GM21619 (cell line): ENCODE results near the gene ZNF148.

Experiments
- ATAC-seq: cut with Tn5 transposase; IDR thresholded peaks from one replicate; pipeline ENCODE4 v1.9.1; 2021; ENCODE audit not compliant: unreplicated experiment

ZNF148 gene

DNA sequence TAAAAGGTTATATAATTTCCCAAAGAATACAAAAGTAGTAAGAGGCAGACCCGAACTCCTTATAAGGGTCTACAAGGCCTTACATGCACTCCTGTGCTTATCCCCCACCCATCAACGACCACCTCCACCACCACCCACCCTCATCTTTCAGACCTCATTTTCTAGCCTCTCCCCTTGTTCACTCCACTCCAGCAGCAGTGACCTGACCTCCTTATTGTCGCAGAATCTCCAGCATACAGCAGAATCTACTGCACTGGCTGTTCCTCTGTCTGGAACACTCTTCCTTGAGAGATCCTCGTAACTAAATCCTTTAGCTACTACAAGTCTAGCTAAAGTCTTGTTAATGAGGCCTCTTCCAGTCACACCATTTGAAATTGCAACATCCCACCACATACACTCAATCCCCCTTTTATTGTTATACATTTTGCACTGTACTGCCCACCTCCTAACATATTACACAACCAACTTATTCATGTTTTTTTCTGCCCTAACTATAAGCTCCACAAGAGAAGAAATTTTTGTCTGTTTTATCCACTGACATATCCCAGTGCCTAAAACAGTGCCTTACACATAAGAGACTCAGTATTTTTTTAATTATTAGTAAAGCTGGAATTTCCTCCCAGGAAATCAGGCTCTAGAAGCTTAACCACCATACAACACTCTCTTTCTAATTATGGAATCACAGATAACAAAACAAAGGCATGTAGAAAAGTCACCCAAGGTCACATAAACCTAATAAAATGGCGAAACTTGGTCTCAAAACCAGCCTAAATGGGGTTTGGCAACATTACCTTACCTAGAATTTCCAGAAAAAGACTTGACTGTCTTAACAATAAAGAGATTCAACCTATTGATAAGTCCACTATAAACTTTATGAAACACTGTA, 40.2 kb downstream of the ZNF148 start:
- no peak for ATAC-seq

DNA sequence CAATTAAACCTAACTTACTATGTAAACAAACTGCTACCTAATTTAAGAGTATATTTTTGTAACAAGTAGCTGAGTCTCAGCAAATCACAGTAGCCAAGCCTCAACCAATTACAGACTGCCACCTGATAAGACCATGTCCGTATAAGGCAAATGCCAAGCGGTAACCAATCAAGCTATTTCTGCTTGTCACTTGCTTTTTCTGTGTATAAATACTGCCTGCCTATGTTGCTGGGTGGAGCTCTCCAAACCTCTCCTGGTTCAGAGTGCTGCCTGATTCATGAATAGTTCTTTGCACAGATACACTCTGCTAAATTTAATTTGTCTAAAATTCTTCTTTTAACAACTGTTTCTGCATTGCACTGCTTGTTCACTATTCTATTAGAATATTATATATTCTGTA, 42.6 kb downstream of the ZNF148 start:
- no peak for ATAC-seq

DNA sequence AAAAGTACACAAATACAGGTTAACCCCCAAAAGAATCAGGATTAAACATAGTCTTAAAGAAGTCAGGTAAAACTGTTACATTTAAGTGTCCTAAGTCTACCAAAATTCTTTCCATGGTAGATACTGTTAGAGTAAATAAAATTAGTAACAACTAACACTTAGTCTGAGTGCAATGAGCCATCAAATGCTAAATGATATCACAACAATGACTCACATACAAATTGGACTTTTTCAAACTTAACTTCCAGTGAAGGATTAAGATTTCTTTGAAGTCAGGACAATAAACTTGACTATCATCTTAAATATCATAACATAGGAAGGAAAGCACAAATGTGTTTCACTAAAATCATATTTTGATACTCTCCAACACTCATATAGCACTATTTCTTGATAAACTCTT, 43.9 kb downstream of the ZNF148 start:
- no peak for ATAC-seq

DNA sequence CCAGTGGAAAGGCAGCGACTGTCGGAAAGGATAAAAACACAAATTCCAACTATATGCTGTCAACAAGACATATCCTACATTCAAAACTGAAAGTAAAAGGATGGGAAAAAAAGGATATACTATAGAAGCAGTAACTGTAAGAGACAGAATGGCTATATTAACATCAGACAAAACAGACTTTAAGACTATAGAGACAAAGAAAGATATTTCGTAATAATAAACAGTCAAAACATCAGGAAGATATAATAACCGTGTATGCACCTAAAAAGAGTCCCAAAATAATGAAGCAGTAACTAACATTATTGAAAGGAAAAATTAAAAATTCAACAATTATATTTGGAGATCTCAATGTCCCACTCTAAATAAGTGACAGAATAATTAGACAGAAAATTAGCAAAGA, 48.2 kb downstream of the ZNF148 start:
- no peak for ATAC-seq

DNA sequence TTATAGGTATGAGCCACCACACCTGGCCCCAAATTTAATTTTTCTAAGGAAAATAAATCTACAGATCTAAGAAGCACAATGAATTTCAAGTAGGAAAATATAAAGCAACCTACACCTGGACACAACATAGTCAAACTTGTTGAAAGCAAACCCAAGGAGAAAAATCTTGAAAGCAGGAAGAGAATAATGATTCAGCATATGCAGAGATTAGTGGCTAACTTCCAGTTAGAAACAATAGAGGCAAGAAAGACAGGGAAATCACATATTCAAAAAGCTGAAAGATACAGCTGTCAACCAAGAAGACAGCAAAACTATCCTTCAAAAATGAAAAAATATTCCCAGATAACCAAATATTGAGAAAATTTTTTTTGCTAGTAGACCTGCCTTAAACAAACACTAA, 49.4 kb downstream of the ZNF148 start:
- ATAC-seq, result no peak

DNA sequence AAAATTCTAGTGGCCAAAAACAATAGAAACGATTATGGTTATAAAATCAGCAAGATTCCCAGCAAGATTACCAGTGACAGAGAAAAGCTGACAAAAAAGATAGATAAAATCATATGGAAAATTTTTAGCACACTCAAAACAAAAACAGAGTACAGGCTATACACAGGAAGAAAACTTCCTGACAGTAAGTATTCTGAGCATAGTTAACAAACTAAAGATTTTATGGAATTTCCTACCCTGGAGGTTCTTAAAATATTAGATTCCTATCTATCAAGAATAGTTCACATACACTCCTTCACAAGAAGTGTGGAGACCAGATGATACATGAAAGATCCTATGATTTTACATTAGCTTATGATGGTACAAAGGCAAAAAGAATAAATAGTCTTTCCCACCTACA, 50.8 kb downstream of the ZNF148 start:
- no peak for ATAC-seq

DNA sequence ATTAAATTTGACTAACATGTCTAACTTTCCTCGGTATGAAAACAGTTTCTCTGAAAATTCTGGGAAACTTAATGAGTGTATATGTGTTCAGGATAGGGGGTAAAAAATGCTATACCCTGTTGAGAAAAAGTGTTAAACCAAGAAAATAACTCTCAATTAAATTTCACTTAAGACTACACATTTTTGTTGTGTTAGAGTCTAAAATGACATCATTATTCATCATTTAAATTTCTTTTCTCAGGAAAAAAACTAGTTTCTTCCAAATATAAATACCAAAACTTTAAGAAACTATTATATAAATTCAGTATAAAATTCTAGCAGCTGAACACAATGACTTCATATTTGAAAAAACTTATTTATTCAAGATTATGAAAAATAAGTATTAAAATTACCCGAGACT, 52.2 kb downstream of the ZNF148 start:
- no peak for ATAC-seq

DNA sequence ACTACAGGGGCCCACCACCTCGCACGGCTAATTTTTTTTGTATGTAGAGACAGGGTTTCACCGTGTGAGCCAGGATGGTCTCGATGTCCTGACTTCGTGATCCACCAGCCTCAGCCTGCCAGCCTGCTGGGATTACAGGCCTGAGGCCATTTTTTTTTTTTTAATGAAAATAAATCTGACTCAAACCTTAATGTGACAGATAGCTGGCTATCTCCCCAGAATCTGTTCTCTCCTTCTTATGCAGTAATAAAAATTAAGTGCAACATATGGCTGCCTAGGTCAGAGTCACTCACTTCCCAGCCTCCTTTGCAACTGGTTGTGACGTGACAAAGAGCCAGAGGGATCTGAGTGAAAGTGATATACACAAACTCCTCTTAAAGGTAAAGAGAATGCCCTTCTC, 53.0 kb downstream of the ZNF148 start:
- ATAC-seq, result no peak

DNA sequence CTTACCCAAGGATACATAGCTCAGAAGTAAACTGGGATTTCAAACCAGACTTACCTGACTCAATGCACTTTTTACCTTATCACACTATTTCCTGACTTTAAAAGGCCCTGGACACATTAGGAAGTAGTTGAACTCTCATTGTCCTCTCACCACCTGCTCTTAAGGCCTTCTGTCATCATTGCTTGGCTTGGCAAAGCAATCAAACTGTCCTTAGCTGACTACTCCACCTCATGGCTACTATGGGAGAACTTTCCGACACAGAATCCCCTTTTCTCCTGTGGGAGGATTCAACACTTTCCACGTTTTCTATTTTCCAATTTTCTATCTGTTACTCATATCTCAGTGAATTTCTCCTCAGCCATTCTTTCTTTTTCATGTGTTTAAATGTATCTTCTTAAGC, 55.4 kb downstream of the ZNF148 start:
- no peak for ATAC-seq

DNA sequence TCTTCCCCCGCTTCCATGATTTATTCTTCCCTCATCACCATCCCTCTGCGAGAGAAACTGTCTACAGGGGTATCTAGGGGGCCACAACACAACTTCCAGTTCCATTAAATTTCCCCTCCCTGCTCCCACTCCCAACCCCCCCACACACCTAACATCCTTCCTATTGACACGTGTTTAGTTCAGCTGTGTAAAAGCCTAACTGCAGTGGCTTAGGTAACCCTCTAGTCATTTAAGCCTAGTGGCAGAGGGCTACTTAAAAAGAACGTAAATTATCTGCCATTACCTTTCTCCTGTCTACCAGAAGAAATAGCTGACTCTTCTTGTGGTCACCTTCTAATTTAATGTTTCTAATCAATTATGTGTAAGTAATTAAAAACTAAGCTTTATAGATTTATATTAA, 56.3 kb downstream of the ZNF148 start:
- no peak for ATAC-seq

DNA sequence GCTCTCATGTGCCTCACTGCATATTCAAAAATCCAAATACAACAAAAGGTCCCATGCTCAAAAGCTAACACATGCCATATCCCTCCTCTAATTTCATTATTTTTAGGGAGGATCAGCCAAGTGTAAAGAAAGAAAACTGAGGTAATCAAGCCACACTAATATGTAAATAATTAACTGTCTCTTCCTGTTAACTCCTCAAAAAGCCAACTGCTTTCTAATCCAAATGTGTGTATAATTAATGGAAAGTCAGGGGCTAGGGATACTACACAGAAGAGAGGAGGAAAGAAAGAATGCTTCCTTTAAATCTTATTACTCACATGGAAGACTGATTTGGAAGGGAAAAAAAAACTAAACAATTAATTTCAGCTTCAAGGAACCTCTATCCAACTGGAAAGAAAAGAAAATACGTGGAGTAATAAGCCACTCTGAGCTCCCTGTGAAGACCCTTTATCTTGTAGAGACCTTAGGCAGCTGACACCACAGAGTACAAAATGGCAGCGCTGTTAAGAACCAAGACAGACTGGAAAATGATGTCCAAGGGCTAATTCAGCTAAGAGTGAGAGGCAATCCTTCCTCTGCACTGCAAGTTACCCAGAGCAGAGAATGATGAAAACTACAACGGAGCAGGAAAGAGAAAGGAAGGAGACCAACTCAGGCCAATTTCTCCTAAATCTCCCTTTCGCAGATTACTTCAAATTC, 56.8 kb downstream of the ZNF148 start:
- ATAC-seq, result no peak

DNA sequence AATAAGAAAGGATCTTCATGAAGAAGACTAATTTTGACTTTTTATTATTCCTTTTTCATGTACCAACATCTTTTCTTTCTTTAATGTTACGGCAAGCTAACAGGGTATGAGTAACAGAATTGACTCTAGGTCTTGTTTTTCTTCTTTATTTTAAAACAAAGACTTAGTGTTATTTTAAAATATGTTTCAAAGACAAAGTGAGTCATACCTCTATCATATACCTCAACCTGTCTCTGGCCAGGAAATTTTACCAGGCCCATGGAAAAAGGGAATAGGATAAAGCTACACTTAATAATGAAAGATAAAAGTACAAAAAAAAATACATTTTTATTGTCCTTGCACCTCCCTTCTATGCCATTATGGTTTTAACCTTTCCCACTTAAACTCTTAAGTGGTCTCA, 57.4 kb downstream of the ZNF148 start:
- ATAC-seq, result no peak

DNA sequence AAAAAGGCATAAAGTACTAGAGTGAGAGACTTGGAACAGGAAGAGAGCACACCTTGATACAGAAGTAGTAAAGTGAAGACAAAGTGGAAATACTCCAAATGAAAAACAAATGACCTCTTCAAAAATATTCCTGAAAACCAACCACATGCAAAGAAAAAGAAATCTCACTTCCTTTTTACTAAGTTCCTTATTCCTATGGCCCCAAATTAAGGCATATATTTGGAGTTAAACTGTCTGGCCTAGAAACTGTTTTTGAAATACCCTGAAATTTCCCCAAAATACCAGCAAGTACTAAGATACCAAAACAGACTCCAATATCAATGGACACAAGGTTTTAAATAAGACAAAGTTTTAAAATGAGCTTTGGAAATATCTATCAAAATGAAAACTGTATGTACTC, 58.2 kb downstream of the ZNF148 start:
- no peak for ATAC-seq

DNA sequence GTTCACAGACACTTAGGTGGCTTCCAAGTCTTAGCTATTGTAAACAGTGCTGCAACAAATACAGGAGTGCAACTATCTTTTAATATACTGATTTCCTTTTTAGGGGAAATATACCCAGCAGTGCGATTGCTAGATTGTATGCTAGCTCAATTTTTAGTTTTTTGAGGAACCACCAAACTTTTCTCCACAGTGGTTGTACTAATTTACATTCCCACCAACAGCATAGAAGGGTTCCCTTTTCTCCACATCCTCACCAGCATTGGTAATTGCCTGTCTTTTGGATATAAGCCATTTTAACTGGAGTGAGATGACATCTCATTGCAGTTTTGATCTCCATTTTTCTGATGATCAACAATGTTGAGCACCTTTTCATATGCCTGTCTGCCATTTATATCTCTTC, 58.9 kb downstream of the ZNF148 start:
- ATAC-seq, result no peak

DNA sequence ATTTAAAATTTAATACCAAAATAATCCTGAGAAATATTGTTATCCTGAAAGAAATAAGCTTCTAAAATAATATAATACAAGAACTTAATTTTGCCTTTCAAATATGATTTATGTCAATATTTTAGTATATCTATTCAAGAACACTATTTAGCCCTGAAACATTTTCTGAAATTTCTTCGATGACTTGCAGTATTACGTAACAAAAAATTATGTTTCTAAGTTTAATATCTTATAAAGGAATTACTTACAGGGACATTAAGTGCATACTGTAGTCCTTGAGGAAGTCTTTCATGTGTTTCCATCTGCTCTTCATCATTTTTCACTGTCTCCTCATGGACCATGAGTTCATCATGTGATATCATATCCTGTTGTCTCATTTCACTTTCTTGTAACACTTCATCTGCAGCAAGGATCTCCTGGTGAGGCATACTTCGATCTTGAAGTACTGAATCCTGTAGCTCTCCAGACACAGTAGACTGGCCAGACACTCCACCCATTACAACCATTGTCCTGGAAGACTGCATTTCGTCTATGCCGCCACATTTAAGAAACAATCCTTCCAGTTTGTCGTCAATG, 62.0 kb downstream of the ZNF148 start:
- no peak for ATAC-seq

DNA sequence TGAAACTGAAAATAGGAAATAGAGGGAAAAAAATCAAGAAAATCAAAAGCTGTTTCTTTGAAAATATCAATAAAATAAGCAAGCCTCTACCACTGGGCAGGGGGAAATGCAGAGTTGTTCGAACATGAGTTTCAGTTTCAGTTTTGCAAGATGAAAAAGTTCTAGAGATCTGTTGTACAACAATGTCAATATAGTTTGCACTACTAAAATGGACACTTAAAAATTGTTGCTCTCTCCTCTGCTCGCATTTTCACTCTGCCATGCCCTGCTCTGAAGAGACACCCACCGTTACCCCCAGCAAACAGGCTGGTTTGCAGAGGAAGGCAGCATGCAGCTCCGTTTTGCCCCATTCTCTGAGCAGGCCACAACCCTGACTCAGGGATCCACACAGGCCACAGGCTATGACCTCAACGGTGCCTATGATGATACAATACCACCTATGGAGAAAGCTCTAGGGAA, 64.5 kb downstream of the ZNF148 start:
- no peak for ATAC-seq

DNA sequence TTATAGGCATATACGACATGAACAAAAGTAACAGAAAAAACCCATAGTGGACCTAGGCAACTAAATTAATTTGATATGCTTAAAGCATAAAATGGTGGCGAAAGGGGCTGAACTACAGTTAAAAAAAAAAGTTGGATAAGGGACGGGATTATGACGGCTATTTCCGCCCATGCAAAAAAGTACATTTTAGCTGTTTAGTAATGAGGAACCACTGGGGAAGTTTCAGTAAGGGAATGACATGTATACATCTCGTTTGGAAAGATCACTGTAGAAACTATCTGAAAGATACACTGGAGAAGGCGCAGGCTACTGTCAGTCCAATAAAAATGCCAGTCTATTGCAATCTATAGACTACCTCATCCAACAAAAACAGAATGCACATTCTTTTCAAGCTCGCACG, 65.6 kb downstream of the ZNF148 start:
- no peak for ATAC-seq

DNA sequence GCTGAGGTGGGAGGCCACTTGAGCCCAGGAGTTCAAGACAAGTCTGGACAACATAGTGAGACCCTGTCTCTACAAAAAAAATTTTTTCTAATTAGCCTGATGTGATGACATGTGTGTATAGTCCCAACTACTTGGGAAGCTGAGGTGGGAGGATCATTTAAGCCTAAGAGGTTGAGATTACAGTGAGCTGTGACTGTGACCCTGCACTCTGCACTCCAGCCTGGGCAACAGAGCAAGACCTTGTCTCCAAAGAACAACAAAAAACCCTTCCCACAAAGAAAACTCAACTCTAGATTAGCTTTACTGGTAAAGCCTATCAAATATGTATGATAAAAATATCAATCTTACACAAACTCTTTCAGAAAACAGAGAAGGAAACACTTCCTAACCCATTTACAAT, 68.5 kb downstream of the ZNF148 start:
- no peak for ATAC-seq

DNA sequence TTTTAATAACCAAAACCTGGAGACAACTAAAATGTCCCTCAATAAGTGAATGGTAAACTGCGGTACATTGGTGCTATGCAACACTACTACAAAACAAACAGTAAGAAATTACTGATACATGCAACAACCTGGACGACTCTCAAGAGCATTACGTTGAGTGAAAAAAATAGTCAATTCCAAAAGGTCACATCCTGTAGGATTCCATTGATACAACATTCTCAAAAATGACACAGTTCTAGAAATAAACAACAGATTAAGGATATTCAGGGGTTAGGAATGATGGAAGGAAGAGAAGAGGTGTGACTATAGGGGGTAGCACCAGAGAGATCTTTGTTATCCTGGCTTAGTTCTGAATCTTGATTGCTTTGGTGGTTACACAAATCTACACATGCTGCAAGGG, 72.2 kb downstream of the ZNF148 start:
- ATAC-seq, result no peak

DNA sequence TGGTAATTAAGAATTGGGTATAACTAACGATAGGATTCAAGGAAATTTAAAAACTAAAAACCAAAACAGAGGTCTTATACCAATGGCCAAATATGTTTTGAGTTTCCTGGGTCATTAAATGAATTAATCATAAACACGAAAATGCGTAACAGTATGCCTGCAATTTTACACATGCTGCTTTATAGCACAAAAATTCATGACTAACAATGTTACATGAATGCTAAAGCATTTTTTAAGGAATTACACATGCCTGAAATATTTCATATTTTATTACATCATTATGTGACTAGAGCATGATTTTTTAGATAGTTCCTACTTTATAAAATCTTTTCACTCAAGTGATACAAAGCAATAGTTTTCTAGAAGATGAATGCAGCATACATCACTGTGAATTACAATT, 74.7 kb downstream of the ZNF148 start:
- no peak for ATAC-seq

DNA sequence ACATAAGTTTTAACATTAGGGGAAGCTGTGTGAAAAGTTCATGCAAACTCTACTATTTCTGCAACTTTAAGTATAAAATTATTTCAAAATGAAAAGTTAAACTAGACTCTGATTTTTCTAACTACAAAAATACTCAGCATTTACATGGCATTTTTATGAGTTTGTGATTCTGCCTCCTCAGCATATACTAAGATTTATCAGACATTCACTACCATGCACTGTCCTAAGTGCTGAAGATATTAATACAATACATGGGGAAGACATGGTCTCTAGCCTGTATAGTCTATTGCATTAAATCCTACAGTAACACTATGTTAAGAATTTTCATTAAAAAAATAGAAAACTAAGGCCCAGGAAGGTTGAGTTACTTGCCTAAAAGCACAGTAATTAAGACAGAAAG, 80.7 kb downstream of the ZNF148 start:
- no peak for ATAC-seq

DNA sequence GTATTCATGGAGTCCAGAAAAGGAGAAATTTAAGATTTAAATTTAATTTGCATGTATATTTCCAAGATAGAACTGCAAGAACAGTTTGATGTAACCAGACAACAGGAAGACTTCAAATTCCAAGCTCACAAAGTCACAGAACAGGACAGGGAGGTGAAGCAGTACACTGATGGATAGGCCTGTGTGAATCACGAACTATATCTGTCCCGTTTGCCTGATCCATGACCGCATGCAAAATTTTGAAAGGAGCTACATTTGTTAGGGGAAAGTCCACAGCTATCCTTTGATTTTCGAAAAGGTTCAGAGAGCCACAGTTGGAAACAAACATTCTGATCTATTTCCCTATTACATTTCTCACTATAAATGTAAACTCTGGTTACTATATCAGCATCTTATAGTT, 83.1 kb downstream of the ZNF148 start:
- ATAC-seq, result no peak
